A673 (cell line): Measurements from ENCODE around the gene SLC6A9.

Experiments
- EZH2 ChIP-seq: fragments of 200-600 bp; sonication (generic); IDR thresholded peaks from 2 replicates; pipeline ENCODE4 v1.6.1; 2017; ENCODE audit warnings: borderline replicate concordance, low read depth, mild to moderate bottlenecking, mixed read lengths, antibody characterized with exemption, low read length; ENCODE audit not compliant: poor library complexity, severe bottlenecking
- TF ChIP-seq, protein P1 (sequence below): fragments of 300-800, 200-600 bp; sonication (generic); conservative IDR thresholded peaks from 2 replicates; pipeline ENCODE4 v1.5.1; 2017; ENCODE audit warnings: low read depth, mild to moderate bottlenecking, antibody characterized with exemption, low read length, moderate library complexity, mixed read lengths

DNA sequence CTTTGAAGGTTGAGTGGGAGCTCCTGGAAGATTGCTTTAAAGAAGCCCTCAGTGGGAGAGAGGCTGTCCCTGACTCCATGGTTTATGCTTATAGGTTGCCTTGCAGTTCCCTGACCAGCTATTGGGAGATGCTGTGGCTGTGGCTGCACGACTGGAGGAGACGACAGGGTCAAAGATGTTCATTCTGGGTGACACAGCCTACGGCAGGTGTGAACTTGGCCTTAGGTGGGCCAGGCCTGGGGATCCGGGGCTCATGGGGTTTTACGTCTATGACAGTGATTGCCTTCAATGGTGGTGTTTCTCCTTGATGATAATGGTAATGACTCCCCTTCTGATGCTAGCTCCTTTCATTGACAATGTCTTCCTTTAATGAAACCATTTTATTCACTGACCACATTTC lies 60.8 kb downstream of the SLC6A9 start:
- TF ChIP-seq, protein P1, sequence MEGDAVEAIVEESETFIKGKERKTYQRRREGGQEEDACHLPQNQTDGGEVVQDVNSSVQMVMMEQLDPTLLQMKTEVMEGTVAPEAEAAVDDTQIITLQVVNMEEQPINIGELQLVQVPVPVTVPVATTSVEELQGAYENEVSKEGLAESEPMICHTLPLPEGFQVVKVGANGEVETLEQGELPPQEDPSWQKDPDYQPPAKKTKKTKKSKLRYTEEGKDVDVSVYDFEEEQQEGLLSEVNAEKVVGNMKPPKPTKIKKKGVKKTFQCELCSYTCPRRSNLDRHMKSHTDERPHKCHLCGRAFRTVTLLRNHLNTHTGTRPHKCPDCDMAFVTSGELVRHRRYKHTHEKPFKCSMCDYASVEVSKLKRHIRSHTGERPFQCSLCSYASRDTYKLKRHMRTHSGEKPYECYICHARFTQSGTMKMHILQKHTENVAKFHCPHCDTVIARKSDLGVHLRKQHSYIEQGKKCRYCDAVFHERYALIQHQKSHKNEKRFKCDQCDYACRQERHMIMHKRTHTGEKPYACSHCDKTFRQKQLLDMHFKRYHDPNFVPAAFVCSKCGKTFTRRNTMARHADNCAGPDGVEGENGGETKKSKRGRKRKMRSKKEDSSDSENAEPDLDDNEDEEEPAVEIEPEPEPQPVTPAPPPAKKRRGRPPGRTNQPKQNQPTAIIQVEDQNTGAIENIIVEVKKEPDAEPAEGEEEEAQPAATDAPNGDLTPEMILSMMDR = no peak
- no peak for TF ChIP-seq EZH2
